Endodermal cell (in vitro differentiated cells): ENCODE data around the gene FUT1. TPM values are rescaled to one million over a fixed set of nuclear protein-coding genes. Genes with fewer than 3 reads are reported as not detected.

Source experiments
- DNase-seq: peaks from one replicate; pipeline ENCODE4 v3.0.0-alpha.2; 2017
- H3K27ac ChIP-seq: 2 replicates; pipeline ENCODE4 v1.5.1; 2013; ENCODE audit warnings: mild to moderate bottlenecking, low read depth, low read length, moderate library complexity
- H3K27me3 ChIP-seq: 2 replicates; pipeline ENCODE4 v1.6.1; 2013; ENCODE audit warnings: mild to moderate bottlenecking, low read length, moderate library complexity; ENCODE audit not compliant: insufficient read depth, control insufficient read depth, poor library complexity, severe bottlenecking
- H3K36me3 ChIP-seq: 2 replicates; pipeline ENCODE4 v1.7.0; 2013; ENCODE audit warnings: mild to moderate bottlenecking, low read length, moderate library complexity; ENCODE audit not compliant: control insufficient read depth, insufficient read depth
- H3K4me1 ChIP-seq: one replicate; pipeline ENCODE4 v1.7.0; 2013; ENCODE audit warnings: low read length; ENCODE audit not compliant: control insufficient read depth, insufficient read depth
- H3K4me3 ChIP-seq: 2 replicates; pipeline ENCODE4 v1.5.1; 2013; ENCODE audit warnings: mild to moderate bottlenecking, low read length, moderate library complexity
- H3K9ac ChIP-seq: 2 replicates; pipeline ENCODE4 v1.6.1; 2013; ENCODE audit warnings: mild to moderate bottlenecking, low read length, moderate library complexity; ENCODE audit not compliant: poor library complexity, severe bottlenecking; ENCODE audit errors: extremely low read depth
- H3K9me3 ChIP-seq: 2 replicates; pipeline ENCODE4 v1.6.1; 2013; ENCODE audit warnings: mild to moderate bottlenecking, low read length, moderate library complexity; ENCODE audit not compliant: control insufficient read depth
- H3K27ac Mint-ChIP-seq: 2 replicates; pipeline ENCODE4 v1.8.0; 2020; ENCODE audit warnings: mixed read lengths
- H3K27me3 Mint-ChIP-seq: 2 replicates; pipeline ENCODE4 v1.8.0; 2021; ENCODE audit warnings: mild to moderate bottlenecking, mixed read lengths; ENCODE audit not compliant: insufficient read depth
- H3K36me3 Mint-ChIP-seq: 2 replicates; pipeline ENCODE4 v1.8.0; 2020; ENCODE audit warnings: low read depth, mixed read lengths
- H3K4me1 Mint-ChIP-seq: 2 replicates; pipeline ENCODE4 v1.8.0; 2020; ENCODE audit warnings: mixed read lengths
- H3K4me3 Mint-ChIP-seq: 2 replicates; pipeline ENCODE4 v1.8.0; 2020; ENCODE audit warnings: mild to moderate bottlenecking, moderate library complexity, mixed read lengths
- H3K9me3 Mint-ChIP-seq: 2 replicates; pipeline ENCODE4 v1.8.0; 2020; ENCODE audit warnings: mild to moderate bottlenecking, mixed read lengths
- WGBS, 2 experiments: methylation state at CpG; one replicate each; pipeline versions ENCODE4 v1.1.5 to v1.1.7; 2013; ENCODE audit warnings: missing lambda C conversion rate in 2 of 2, mixed read lengths in 1 of 2; ENCODE audit not compliant: insufficient coverage in 1 of 2, insufficient read length in 1 of 2; 5-methylcytosine and 5-hydroxymethylcytosine counted together
- total RNA-seq, 2 donors: library from RNA; stranded (reverse); fragmentation: NEBNext Ultra II Directional in 1 of 2; extraction: Animal tissue kit (Norgen Biotek cat#: 25700) in 1 of 2; gene quantifications; 2 replicates in 1 of 2; 3 replicates in 1 of 2; pipeline ENCODE4 v1.2.1, GENCODE V29; 2021
- TF ChIP-seq, protein P1 (sequence below): fragments of 200-600 bp; sonication (generic); conservative IDR thresholded peaks from 2 replicates; pipeline ENCODE4 v1.5.0; 2021; ENCODE audit warnings: antibody characterized with exemption, mild to moderate bottlenecking

FUT1 gene
- total RNA-seq, 2 donors from 2014 or later: 5.4 to 6.3 TPM

DNA sequence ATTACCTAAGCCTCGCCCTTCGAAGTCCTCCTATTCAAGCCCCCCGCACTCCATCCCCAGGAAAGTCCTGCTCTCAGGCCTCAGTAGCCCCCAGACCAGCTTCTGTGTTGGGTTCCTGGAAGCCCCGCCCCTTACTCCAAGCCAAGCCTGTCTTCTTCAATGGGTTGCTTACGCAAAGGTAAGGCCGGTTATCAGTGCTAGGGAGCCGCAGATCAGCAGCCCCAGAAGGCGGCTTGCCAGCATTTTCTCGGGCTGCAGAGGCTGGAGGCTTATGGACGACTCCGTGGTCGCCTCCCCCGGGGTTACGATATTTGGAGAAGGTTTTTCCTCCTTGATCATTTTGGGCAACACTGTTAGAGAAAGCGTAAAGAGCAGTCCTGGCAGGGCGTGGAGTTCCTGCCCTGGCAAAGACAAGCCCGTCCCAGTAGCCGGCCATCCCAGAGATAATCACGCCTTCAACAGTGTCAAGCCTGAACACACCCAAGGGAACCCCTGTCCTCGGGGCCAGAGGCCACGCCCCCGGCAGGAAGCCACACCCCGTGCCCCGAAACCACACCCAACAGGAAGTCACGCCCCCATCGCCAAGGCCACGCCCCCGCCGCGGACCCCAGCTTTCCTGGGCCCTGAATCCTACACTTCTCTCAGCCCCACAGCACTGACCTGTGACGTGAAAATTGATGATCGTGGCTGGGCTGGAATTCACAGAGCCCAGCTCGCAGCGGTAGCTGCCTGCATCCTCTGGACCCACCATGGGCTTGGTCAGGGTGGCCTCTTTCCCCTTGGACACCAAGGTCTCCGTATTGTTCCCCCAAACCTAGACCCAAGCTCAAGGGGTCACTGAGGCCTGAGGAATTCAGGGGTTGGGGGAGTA is 11.1 kb downstream of the FUT1 start:
- no peaks in the 10 kb centered on the region for H3K9me3 ChIP-seq
- H3K9ac ChIP-seq: no peak overlapping the region
- Mint-ChIP-seq H3K9me3 (no peaks in the 10 kb centered on the region), H3K4me3 (peak overlapping the region; percentile 31), H3K27ac (peak overlapping the region; percentile 60), H3K27me3 (peaks cover 42% of the 10 kb centered on the region), H3K36me3 (no peaks in the 10 kb centered on the region), H3K4me1 (peaks cover 12% of the 10 kb centered on the region)
- no peaks in the 10 kb centered on the region for H3K36me3 ChIP-seq
- H3K27ac ChIP-seq: no peak overlapping the region
- 70 to 76% methylated on average over 22 to 35 of the region's 35 CpGs for WGBS, 2 experiments
- H3K4me3 ChIP-seq: no peak overlapping the region
- peak; percentile 92 for DNase-seq
- TF ChIP-seq, protein P1, sequence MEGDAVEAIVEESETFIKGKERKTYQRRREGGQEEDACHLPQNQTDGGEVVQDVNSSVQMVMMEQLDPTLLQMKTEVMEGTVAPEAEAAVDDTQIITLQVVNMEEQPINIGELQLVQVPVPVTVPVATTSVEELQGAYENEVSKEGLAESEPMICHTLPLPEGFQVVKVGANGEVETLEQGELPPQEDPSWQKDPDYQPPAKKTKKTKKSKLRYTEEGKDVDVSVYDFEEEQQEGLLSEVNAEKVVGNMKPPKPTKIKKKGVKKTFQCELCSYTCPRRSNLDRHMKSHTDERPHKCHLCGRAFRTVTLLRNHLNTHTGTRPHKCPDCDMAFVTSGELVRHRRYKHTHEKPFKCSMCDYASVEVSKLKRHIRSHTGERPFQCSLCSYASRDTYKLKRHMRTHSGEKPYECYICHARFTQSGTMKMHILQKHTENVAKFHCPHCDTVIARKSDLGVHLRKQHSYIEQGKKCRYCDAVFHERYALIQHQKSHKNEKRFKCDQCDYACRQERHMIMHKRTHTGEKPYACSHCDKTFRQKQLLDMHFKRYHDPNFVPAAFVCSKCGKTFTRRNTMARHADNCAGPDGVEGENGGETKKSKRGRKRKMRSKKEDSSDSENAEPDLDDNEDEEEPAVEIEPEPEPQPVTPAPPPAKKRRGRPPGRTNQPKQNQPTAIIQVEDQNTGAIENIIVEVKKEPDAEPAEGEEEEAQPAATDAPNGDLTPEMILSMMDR: no peak
- H3K4me1 ChIP-seq: no peaks in the 10 kb centered on the region
- peaks cover 21% of the 10 kb centered on the region for H3K27me3 ChIP-seq

DNA sequence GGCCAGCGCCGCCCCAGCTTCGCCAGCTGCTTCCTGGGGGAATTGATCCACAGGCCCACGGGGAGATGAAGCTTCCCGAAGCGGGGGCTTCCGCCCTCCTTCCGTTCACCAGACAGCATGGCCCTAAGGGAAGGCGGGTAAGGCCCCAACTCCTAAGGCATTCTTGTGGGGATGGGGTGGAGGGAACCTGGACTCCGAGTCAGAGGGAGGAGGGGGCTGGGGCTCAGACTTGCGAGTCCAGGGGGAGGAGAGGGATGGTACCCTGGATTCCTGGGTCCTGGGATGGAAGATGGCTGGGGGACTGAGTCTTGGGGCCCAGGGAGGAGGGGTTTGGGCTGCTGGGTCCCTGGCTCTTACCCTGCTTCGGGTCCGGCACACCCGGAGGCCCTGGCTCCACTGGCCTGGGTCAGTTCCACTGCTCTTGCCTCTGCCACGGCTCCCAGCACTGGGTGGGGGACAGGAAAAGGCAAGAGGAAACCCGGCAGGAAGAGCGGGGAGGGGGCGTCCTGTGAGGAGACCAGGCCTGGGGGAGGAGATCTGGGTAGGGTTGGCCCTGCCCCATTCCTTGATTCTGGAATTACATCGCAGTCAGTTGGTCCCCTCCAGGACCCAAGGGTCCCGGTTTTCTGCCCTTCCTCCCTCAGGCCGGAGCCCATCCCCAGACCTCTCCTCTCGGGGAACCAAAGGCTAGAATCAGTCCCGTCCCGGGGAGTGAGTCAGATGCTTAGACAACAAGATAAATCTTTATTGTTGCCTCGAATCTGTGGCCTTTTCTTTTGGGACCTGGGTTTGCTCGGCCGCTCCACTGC is 12.1 kb downstream of the FUT1 start, which contains the start of gene RASIP1:
Gene RASIP1 (minus strand): TSS at position 447 of the 809 bp plus-strand sequence. CDS start 328 bp downstream, at position 119.
- Histone ChIP-seq H3K9me3 (no peaks in the 10 kb centered on the region), H3K4me3 (peak within 1 kb of the TSS; percentile 73), H3K4me1 (no peaks in the 10 kb centered on the region), H3K27me3 (peaks cover 21% of the 10 kb centered on the region), H3K9ac (no peak within 1 kb of the TSS), H3K36me3 (no peaks in the 10 kb centered on the region), H3K27ac (no peak within 1 kb of the TSS)
- Mint-ChIP-seq H3K9me3 (no peaks in the 10 kb centered on the region), H3K4me3 (peak within 1 kb of the TSS; percentile 31), H3K4me1 (peaks cover 8% of the 10 kb centered on the region), H3K27me3 (peaks cover 33% of the 10 kb centered on the region), H3K27ac (peak within 1 kb of the TSS; percentile 60), H3K36me3 (no peaks in the 10 kb centered on the region)
- TF ChIP-seq, protein P1: no peak
- 89 to 91% methylated on average over 10 to 26 of the region's 27 CpGs for WGBS, 2 experiments
- DNase-seq: peak; percentile 55

DNA sequence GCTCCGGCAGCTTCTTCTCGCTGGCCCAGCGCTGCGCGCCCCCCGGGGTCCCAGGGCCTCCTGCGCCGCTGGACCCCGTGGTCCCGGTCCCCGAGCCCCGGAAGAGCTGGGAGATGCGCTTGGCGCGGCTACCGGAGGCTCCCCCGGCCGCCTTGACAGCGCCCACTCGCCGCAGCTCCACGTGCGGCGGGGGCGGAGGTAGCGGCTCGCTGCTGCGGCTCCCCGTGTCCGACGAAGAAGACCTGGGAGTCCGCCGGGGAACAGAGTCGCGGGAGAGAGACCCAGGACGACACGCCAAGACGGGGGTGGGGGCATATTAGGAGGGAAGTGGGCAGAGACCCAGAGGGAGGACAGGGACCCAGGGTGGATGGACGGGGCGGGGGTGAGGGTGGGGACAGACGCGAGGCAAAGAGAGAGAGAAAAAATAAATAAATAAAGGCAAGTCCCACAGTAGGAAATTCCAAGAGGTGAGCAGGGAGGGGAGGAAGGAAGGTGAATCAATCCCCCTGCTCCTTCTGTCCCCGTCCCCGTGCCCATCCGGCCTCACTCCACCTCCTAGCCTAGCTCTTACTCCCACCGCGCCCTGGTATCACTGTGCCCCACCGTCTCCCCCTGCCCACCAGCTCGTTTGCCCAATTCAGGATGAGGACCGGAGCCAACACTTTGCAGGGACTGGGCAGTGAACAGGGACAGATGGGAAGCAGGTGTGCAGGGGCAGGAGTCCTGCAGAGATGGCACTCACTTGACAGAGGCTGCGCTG is 12.9 kb downstream of the FUT1 start:
- H3K27me3 ChIP-seq: peaks cover 21% of the 10 kb centered on the region
- Mint-ChIP-seq H3K27me3 (peaks cover 37% of the 10 kb centered on the region), H3K4me3 (peak overlapping the region; percentile 31), H3K9me3 (no peaks in the 10 kb centered on the region), H3K4me1 (peaks cover 8% of the 10 kb centered on the region), H3K27ac (no peak overlapping the region), H3K36me3 (peaks cover 2% of the 10 kb centered on the region)
- TF ChIP-seq, protein P1: no peak
- peak; percentile 64 for DNase-seq
- peak overlapping the region; percentile 73 for H3K4me3 ChIP-seq
- H3K9me3 ChIP-seq: no peaks in the 10 kb centered on the region
- WGBS, 2 experiments: 0 to 20% methylated on average over 18 to 51 of the region's 51 CpGs
- H3K36me3 ChIP-seq: no peaks in the 10 kb centered on the region
- H3K9ac ChIP-seq: no peak overlapping the region
- H3K4me1 ChIP-seq: no peaks in the 10 kb centered on the region
- no peak overlapping the region for H3K27ac ChIP-seq
